ENCODE results near the gene DAPK1. TPM values are rescaled to one million over a fixed set of nuclear protein-coding genes. Genes with fewer than 3 reads are reported as not detected.

The DAPK1 gene
- polyA plus RNA-seq, 2 of the 4 experiments (the other 2 are of a cell fraction) = 55.2 to 67.2 TPM

DNA sequence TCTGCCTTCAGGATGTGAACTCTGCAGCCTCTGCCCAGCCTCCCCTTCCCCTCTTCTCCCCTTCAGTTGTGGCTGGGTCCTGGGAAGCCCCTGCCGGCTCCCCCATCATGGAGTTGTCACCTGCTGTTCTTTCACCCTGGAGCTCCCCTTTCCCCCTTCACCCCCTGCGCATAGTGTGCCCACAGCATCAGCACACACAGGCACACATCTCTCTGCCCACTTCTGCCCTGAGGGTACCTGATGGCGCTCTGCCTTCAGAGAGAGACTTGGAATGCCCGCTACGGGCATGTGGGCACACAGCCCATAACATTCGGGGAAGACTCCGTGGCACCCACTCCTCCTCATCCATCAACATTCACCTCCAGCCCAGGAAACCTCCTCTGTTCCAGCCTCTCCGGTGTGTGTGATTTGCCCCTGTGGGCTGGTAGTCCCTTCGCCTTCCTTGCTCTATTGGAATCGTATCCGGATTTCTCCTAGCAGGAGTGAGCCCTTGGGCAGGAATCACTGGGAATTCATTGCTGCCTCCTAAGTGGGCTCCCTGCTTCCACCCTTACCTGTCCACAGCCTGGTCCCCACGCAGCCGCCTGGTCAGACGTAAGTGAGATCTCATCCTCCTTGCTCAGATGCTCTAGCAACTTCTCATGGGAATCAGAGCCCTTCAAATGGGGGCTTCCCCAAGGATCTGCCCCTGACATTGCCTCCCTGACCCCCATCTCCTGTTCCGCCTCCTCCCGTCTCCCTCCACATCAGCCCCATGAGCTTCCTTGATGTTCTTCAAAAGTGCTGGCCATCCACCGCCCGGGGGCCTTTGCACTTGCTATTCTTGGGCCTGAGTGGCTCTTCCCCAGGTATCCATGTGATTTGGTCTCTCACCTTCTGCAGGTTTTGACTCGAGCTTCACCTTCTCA lies 166.7 kb downstream of the DAPK1 start:
- DNase-seq (ENCODE audit: low read depth in 1 of 2, low spot score in 1 of 2) = no peak
- H3K9me3 ChIP-seq = peaks cover 19% of the 10 kb centered on the region
- CTCF ChIA-PET = interaction anchor here (1.1 to 4.2 kb wide), 5 partner anchors 18 to 1250 kb away, joined by 3 to 86 read pairs (median 10); no protein-coding TSS in a partner anchor
- FAIRE-seq = no peak
- H3K27ac ChIP-seq = no peak overlapping the region
- H3K4me3 ChIP-seq = no peak overlapping the region
- no peak overlapping the region for H3K4me2 ChIP-seq
- ATAC-seq = no peak
- 92% methylated on average over 19 of the region's 19 CpGs for WGBS (ENCODE audit: missing lambda C conversion rate)
- H3K4me1 ChIP-seq = peaks cover 23% of the 10 kb centered on the region
- TF ChIP-seq SMC3 (IDR thresholded peaks at IDR 0.05) (no peak), RNF2 (IDR thresholded peaks at IDR 0.05; ENCODE audit: borderline replicate concordance, low read depth) (no peak), MAFK (IDR thresholded peaks at IDR 0.05; ENCODE audit: partially characterized antibody) (no peak), CBX2 (IDR thresholded peaks at IDR 0.05; ENCODE audit: borderline replicate concordance, low read depth) (no peak), PHF8 (IDR thresholded peaks at IDR 0.05; ENCODE audit: borderline replicate concordance, low read depth) (no peak), MAZ (IDR thresholded peaks at IDR 0.05; ENCODE audit: borderline replicate concordance, low read depth, low read length) (no peak), RAD21 (conservative IDR thresholded peaks at IDR 0.05 in 1 of 2, IDR thresholded peaks at IDR 0.05 in 1 of 2) (no peak), ZNF302 (CRISPR knock-in tag; IDR thresholded peaks at IDR 0.05) (no peak), ZC3H11A (IDR thresholded peaks at IDR 0.05) (no peak), FOSB (CRISPR knock-in tag; IDR thresholded peaks at IDR 0.05) (no peak), HOXB13 (CRISPR knock-in tag; IDR thresholded peaks at IDR 0.05; ENCODE audit: low read depth) (no peak), RARB (CRISPR knock-in tag; IDR thresholded peaks at IDR 0.05) (no peak), BHLHE40 (IDR thresholded peaks at IDR 0.05; ENCODE audit: low read depth, low read length) (no peak), SREBF2 (IDR thresholded peaks at IDR 0.05) (no peak), ESRRA (IDR thresholded peaks at IDR 0.05; ENCODE audit: borderline replicate concordance, low read length) (no peak), HOXB5 (CRISPR knock-in tag; IDR thresholded peaks at IDR 0.05) (no peak), CEBPB (IDR thresholded peaks at IDR 0.05) (no peak)
- TF ChIP-seq, protein P1, sequence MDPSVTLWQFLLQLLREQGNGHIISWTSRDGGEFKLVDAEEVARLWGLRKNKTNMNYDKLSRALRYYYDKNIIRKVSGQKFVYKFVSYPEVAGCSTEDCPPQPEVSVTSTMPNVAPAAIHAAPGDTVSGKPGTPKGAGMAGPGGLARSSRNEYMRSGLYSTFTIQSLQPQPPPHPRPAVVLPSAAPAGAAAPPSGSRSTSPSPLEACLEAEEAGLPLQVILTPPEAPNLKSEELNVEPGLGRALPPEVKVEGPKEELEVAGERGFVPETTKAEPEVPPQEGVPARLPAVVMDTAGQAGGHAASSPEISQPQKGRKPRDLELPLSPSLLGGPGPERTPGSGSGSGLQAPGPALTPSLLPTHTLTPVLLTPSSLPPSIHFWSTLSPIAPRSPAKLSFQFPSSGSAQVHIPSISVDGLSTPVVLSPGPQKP (IDR thresholded peaks at IDR 0.05; ENCODE audit: low read depth, low read length) = no peak
- TF ChIP-seq, protein P2, sequence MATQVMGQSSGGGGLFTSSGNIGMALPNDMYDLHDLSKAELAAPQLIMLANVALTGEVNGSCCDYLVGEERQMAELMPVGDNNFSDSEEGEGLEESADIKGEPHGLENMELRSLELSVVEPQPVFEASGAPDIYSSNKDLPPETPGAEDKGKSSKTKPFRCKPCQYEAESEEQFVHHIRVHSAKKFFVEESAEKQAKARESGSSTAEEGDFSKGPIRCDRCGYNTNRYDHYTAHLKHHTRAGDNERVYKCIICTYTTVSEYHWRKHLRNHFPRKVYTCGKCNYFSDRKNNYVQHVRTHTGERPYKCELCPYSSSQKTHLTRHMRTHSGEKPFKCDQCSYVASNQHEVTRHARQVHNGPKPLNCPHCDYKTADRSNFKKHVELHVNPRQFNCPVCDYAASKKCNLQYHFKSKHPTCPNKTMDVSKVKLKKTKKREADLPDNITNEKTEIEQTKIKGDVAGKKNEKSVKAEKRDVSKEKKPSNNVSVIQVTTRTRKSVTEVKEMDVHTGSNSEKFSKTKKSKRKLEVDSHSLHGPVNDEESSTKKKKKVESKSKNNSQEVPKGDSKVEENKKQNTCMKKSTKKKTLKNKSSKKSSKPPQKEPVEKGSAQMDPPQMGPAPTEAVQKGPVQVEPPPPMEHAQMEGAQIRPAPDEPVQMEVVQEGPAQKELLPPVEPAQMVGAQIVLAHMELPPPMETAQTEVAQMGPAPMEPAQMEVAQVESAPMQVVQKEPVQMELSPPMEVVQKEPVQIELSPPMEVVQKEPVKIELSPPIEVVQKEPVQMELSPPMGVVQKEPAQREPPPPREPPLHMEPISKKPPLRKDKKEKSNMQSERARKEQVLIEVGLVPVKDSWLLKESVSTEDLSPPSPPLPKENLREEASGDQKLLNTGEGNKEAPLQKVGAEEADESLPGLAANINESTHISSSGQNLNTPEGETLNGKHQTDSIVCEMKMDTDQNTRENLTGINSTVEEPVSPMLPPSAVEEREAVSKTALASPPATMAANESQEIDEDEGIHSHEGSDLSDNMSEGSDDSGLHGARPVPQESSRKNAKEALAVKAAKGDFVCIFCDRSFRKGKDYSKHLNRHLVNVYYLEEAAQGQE (IDR thresholded peaks at IDR 0.05) = no peak
- POLR2A ChIA-PET = no interaction called here

DNA sequence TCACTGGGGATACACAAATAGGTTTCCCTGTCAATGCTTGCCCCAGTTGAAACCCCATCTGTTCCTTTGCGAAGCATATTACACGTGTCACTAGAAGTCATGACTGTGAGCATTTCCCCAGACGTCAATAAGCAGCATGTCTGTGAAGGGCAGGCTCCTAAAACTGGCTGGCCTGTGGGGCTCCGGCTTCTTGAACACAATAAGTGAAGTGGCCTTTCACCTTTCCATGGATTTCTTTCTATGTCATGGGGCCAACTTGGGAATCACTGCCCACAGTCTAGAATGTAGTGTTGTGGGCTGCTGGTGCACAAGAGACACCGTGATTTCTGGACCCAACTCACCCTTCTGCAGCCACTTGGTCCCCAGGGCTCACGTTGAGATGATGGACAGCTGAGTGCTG lies 167.8 kb downstream of the DAPK1 start:
- ATAC-seq (no peak), FAIRE-seq (no peak), DNase-seq (ENCODE audit: low read depth in 1 of 2, low spot score in 1 of 2) (no peak)
- POLR2A ChIA-PET = no interaction called here
- Histone ChIP-seq H3K4me1 (peaks cover 23% of the 10 kb centered on the region), H3K27ac (no peak overlapping the region), H3K9me3 (peaks cover 19% of the 10 kb centered on the region), H3K4me3 (no peak overlapping the region), H3K4me2 (no peak overlapping the region)
- TF ChIP-seq ZSCAN20 (CRISPR knock-in tag; IDR thresholded peaks at IDR 0.05) (no peak), EHF (CRISPR knock-in tag; IDR thresholded peaks at IDR 0.05) (no peak), KDM5A (IDR thresholded peaks at IDR 0.05) (no peak), CBX8 (IDR thresholded peaks at IDR 0.05) (no peak), PBX3 (IDR thresholded peaks at IDR 0.05) (no peak), MAFK (IDR thresholded peaks at IDR 0.05; ENCODE audit: partially characterized antibody) (no peak), EP300 (IDR thresholded peaks at IDR 0.05) (no peak), BCL3 (IDR thresholded peaks at IDR 0.05) (no peak)
- 92% methylated on average over 6 of the region's 6 CpGs for WGBS (ENCODE audit: missing lambda C conversion rate)
- CTCF ChIA-PET = interaction anchor here (4.2 kb wide), 1 partner anchor 329 kb away, joined by 86 read pairs; no protein-coding TSS in a partner anchor

Data from A549 (cell line).